HG02623 (cell line): ENCODE results near the gene M1AP.

ENCODE experiments used
- ATAC-seq: cut with Tn5 transposase; IDR thresholded peaks from one replicate; pipeline ENCODE4 v1.9.1; 2021; ENCODE audit warnings: moderate library complexity; ENCODE audit not compliant: unreplicated experiment

Gene M1AP

GRCh38 chr2:74551530-74551929 is 96.6 kb downstream of the M1AP start:
- no peak for ATAC-seq

- no peak for ATAC-seq
These were observed 97.9 kb downstream of the M1AP start for GRCh38 chr2:74550231-74550630.

- ATAC-seq = no peak
These were observed 99.0 kb downstream of the M1AP start for GRCh38 chr2:74548900-74549826.

GRCh38 chr2:74548285-74548899 is 99.7 kb downstream of the M1AP start:
- no peak for ATAC-seq

GRCh38 chr2:74546004-74546403 is 102.1 kb downstream of the M1AP start:
- no peak for ATAC-seq

- no peak for ATAC-seq
These were observed 103.5 kb downstream of the M1AP start for GRCh38 chr2:74544634-74545033.

GRCh38 chr2:74542978-74543377 is 105.2 kb downstream of the M1AP start:
- no peak for ATAC-seq

GRCh38 chr2:74540291-74540690 is 107.8 kb downstream of the M1AP start:
- no peak for ATAC-seq

GRCh38 chr2:74538881-74539339 is 109.2 kb downstream of the M1AP start:
- ATAC-seq = no peak

GRCh38 chr2:74537140-74537539 is 111.0 kb downstream of the M1AP start:
- ATAC-seq = no peak

- no peak for ATAC-seq
These were observed 111.8 kb downstream of the M1AP start for GRCh38 chr2:74536166-74536950.

GRCh38 chr2:74535440-74535965 is 112.6 kb downstream of the M1AP start:
- no peak for ATAC-seq

- no peak for ATAC-seq
These were observed 113.7 kb downstream of the M1AP start for GRCh38 chr2:74534411-74534810.

- ATAC-seq = no peak
These were observed 114.7 kb downstream of the M1AP start for GRCh38 chr2:74533464-74533863.

- ATAC-seq = no peak
These were observed 115.9 kb downstream of the M1AP start for GRCh38 chr2:74532222-74532621.

- no peak for ATAC-seq
These were observed 116.5 kb downstream of the M1AP start for GRCh38 chr2:74531666-74532065.

- peak; percentile 29 for ATAC-seq
These were observed 117.6 kb downstream of the M1AP start for GRCh38 chr2:74530239-74531187.

- ATAC-seq = peak; percentile 74
These were observed 118.5 kb downstream of the M1AP start, which contains the start of the genes AUP1 and HTRA2 for GRCh38 chr2:74529357-74530238. Gene AUP1 (minus strand): TSS chr2:74529706. CDS start chr2:74529629, 77 bp downstream. Gene HTRA2 (plus strand): TSS chr2:74529933. CDS start chr2:74530007, 74 bp downstream.
